DOHH2 (cell line): ENCODE measurements around the gene ARAP3.

Experiments used
- H3F3A ChIP-seq: fragments of 200-600 bp; sonication (generic), shearing (Covaris generic); 2 replicates; pipeline ENCODE4 v1.6.0; 2016; ENCODE audit warnings: antibody characterized with exemption, mild to moderate bottlenecking; ENCODE audit not compliant: control insufficient read depth, insufficient read depth
- H3K27ac ChIP-seq: fragments of 200-600 bp; sonication (generic); 2 replicates; pipeline ENCODE4 v1.5.1; 2014; ENCODE audit warnings: low read depth, mild to moderate bottlenecking, low read length, moderate library complexity
- H3K27me3 ChIP-seq: fragments of 200-600 bp; sonication (generic); 2 replicates; pipeline ENCODE4 v1.6.1; 2014; ENCODE audit warnings: mild to moderate bottlenecking, low read length, mixed read lengths; ENCODE audit not compliant: control insufficient read depth
- H3K36me3 ChIP-seq: fragments of 200-600 bp; sonication (generic); 2 replicates; pipeline ENCODE4 v1.6.1; 2014; ENCODE audit warnings: mild to moderate bottlenecking, low read length, moderate library complexity, mixed read lengths; ENCODE audit not compliant: control insufficient read depth
- H3K4me1 ChIP-seq: fragments of 200-600 bp; sonication (generic); 2 replicates; pipeline ENCODE4 v1.6.1; 2014; ENCODE audit warnings: mild to moderate bottlenecking, low read length, mixed read lengths; ENCODE audit not compliant: control insufficient read depth
- H3K4me2 ChIP-seq: fragments of 200-600 bp; sonication (generic); 2 replicates; pipeline ENCODE4 v1.6.0; 2014; ENCODE audit warnings: mild to moderate bottlenecking, low read length, moderate library complexity
- H3K4me3 ChIP-seq: fragments of 200-600 bp; sonication (generic); 2 replicates; pipeline ENCODE4 v1.5.1; 2014; ENCODE audit warnings: mild to moderate bottlenecking, low read length, mixed read lengths
- H3K79me2 ChIP-seq: fragments of 200-600 bp; sonication (generic); 2 replicates; pipeline ENCODE4 v1.6.1; 2014; ENCODE audit warnings: mild to moderate bottlenecking, low read length, mixed read lengths; ENCODE audit not compliant: control insufficient read depth
- H3K9me2 ChIP-seq: fragments of 200-600 bp; sonication (generic); replicated peaks from 2 replicates; pipeline ENCODE4 v1.6.1; 2014; ENCODE audit warnings: mild to moderate bottlenecking, low read length, mixed read lengths; ENCODE audit not compliant: control insufficient read depth
- H3K9me3 ChIP-seq: fragments of 200-600 bp; sonication (generic); 2 replicates; pipeline ENCODE4 v1.6.1; 2014; ENCODE audit warnings: antibody characterized with exemption, low read length, mixed read lengths; ENCODE audit not compliant: control insufficient read depth, insufficient read depth
- H4K20me1 ChIP-seq: fragments of 200-600 bp; sonication (generic); 2 replicates; pipeline ENCODE4 v1.6.0; 2014; ENCODE audit warnings: low read depth, mild to moderate bottlenecking, antibody characterized with exemption, low read length, moderate library complexity; ENCODE audit not compliant: control insufficient read depth, insufficient read depth
- EZH2phosphoT487 ChIP-seq: fragments of 200-600 bp; sonication (generic); IDR thresholded peaks from 2 replicates; pipeline ENCODE4 v1.6.1; 2017; ENCODE audit warnings: borderline replicate concordance, mild to moderate bottlenecking, antibody characterized with exemption, low read length, moderate library complexity, mixed read lengths
- TF ChIP-seq, protein P1 (sequence below): fragments of 200-600 bp; sonication (generic); IDR thresholded peaks from one replicate; pipeline ENCODE4 v1.5.1; 2014; ENCODE audit warnings: antibody characterized with exemption, mild to moderate bottlenecking, low read depth, low read length; ENCODE audit not compliant: poor library complexity, severe bottlenecking

ARAP3 gene

DNA sequence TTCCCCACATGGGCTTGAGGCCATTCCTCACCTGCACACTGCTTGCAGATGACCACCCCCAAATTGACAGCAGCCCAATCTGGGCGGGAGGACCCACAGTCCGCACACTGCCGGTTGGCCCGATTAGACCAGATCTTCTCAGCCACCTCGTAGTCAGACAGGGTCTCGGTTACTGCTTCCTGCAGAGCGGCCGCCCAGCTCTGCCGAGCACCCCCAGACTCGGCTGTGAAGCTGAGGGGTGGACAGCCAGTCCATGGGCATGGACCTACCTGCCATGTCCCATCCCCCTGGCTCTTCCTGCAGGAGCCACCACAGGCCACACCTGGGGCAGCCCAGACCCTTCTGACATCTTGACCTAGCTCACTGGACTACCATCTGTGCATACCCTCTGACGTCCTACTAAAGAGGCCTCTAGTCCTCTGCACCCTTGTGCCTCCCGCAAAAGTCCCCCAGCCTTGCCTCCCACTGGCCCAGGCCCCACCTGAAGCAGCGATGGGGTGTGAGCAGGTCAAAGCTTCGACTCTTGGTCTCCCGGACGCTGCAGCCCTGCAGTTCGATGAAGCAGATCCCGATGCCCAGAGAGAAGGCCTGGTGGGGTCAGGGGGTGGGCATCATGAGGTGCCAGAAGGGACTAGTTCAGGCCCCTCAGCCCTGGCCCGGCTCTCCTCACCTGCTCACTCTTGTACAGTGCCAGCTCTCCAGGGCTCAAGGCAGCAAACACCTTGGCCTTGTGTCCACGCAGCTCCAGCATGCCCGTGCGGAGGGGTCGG lies 9.8 kb downstream of the ARAP3 start:
- H3K79me2 ChIP-seq, result no peaks in the 10 kb centered on the region
- H3K9me2 ChIP-seq, result no peaks in the 10 kb centered on the region
- H3K4me1 ChIP-seq, result no peaks in the 10 kb centered on the region
- peaks cover 6% of the 10 kb centered on the region; the same call in 1 of the 2 replicates for H3K27me3 ChIP-seq
- no peaks in the 10 kb centered on the region for H4K20me1 ChIP-seq
- no peaks in the 10 kb centered on the region for H3K36me3 ChIP-seq
- H3K4me2 ChIP-seq, result no peak overlapping the region
- H3K4me3 ChIP-seq, result no peak overlapping the region
- no peaks in the 10 kb centered on the region for H3K9me3 ChIP-seq
- no peaks in the 10 kb centered on the region for H3F3A ChIP-seq
- no peak for TF ChIP-seq EZH2phosphoT487
- TF ChIP-seq, protein P1, sequence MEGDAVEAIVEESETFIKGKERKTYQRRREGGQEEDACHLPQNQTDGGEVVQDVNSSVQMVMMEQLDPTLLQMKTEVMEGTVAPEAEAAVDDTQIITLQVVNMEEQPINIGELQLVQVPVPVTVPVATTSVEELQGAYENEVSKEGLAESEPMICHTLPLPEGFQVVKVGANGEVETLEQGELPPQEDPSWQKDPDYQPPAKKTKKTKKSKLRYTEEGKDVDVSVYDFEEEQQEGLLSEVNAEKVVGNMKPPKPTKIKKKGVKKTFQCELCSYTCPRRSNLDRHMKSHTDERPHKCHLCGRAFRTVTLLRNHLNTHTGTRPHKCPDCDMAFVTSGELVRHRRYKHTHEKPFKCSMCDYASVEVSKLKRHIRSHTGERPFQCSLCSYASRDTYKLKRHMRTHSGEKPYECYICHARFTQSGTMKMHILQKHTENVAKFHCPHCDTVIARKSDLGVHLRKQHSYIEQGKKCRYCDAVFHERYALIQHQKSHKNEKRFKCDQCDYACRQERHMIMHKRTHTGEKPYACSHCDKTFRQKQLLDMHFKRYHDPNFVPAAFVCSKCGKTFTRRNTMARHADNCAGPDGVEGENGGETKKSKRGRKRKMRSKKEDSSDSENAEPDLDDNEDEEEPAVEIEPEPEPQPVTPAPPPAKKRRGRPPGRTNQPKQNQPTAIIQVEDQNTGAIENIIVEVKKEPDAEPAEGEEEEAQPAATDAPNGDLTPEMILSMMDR, result no peak
- H3K27ac ChIP-seq, result no peak overlapping the region

DNA sequence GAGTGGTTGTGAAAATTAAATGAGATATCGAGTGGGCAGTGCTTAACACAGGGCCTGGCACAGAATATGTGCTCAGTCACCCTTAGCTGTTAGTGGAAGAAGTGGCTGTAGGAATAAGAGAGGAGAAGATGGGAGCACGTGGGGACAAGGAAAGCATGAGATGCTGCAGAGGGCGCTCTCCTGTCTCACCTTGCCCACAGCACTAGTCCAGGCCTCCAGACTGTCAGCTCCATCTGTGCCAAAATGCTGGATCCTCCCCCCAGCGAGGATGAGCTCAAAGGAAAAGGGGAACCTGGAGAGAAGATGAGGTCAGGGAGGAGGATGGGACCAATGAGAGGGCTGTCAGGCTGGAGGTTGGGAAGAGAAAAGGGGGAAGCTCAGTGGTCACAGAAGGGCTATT lies 12.5 kb downstream of the ARAP3 start:
- Histone ChIP-seq H3K79me2 (no peaks in the 10 kb centered on the region), H3K4me2 (no peak overlapping the region)
- TF ChIP-seq, protein P1, result peak; percentile 38
- TF ChIP-seq EZH2phosphoT487, result no peak

DNA sequence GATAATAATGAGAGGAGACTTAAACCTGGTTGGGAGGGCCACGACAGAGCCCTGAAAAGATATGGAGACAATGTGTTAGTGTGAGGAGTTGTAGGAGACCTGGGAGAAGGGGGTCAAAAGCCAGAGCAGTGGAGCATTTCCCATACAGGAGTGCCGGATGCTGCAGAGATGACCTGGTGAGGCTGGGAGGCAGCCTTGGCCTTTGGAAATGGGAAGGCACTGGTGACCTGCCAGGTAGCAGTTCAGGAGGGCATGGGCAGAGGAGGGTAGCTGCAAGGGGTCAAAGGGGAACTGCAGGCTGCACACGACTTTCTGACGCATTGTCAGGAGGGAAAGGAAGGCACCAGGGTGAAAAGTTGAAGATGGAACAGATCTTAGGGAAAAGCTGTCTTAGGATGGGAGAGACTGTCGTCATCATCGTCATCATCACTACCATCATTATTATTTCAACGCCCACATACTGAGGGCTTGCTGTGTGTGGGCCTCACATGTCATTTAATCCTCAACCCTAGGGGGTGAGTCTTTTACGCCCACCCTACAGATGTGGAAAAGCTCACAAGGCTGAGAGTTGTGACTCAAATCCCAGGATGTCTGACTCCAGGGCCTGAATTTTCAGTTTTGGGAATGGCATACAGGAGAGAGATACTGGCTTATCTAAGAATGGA lies 13.3 kb downstream of the ARAP3 start:
- no peak for TF ChIP-seq EZH2phosphoT487
- TF ChIP-seq, protein P1, result no peak
- peaks cover 5% of the 10 kb centered on the region for H3K4me1 ChIP-seq
- H3K4me2 ChIP-seq, result no peak overlapping the region
- H3F3A ChIP-seq, result no peaks in the 10 kb centered on the region; the same call in 1 of the 2 replicates
- H4K20me1 ChIP-seq, result no peaks in the 10 kb centered on the region
- no peaks in the 10 kb centered on the region for H3K36me3 ChIP-seq
- no peak overlapping the region for H3K4me3 ChIP-seq
- no peaks in the 10 kb centered on the region for H3K27me3 ChIP-seq
- H3K9me3 ChIP-seq, result no peaks in the 10 kb centered on the region
- no peaks in the 10 kb centered on the region for H3K79me2 ChIP-seq
- no peaks in the 10 kb centered on the region for H3K9me2 ChIP-seq
- no peak overlapping the region for H3K27ac ChIP-seq

More for the DNA sequence above, 12.5 kb downstream of the ARAP3 start:
- no peaks in the 10 kb centered on the region for H3K9me2 ChIP-seq
- H3K36me3 ChIP-seq, result no peaks in the 10 kb centered on the region
- H3K27me3 ChIP-seq, result no peaks in the 10 kb centered on the region
- H3K4me1 ChIP-seq, result peaks cover 5% of the 10 kb centered on the region
- no peaks in the 10 kb centered on the region for H4K20me1 ChIP-seq
- no peak overlapping the region for H3K4me3 ChIP-seq
- no peaks in the 10 kb centered on the region; the same call in 1 of the 2 replicates for H3F3A ChIP-seq
- no peaks in the 10 kb centered on the region for H3K9me3 ChIP-seq
- H3K27ac ChIP-seq, result no peak overlapping the region
